Colon (tissue), 2 donors: ENCODE data around the gene TSSC4.

Experiments
- FAIRE-seq: peaks from 2 replicates; lab custom pipeline; 2012; peaks lifted over from hg19 to GRCh38; lab: Jason Lieb, UNC
- donor health status: control.
- donor health status: control.

TSSC4 gene

DNA sequence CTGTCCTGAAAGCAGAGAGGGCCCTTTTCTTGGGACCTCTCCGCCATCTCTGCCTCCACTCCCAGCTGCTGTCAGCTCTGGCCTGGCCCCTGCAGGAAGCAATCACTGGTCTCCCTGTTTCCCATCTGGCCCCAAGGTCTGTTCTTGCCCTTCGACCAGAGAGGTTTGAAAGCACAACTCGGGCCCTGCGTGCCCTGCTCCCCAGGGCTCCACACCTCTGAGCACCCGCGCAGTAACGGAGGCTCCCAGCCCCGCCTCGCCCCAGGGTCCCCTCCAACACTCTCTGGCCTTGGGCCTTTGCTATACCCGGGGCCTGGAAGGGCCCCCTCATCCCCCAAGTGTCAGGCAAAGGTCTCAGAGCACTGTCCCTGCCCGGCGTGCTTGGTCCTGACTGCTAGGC is 31.2 kb upstream of the TSSC4 start:
- no peak for FAIRE-seq

DNA sequence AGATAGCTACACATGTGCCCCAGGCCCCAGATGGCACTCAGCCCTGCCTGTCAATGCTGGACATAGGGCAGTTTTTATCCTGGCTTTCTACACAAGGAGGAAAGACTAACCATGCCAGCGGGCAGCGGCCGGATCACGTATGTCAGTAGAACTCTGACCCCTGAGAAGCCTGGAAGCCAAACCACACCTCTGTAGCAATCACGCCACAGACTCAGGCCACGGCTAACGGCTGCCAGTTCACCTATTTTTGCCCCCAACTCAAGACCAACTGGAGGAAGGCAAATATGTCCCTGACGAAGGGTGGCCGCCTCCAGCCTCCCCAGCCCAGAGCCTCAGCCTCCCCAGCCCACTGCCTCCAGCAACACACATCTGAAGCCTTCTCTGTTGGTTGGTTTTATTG is 30.7 kb upstream of the TSSC4 start:
- no peak for FAIRE-seq

GRCh38 chr11:2374456-2375201 is 25.9 kb upstream of the TSSC4 start:
- no peak for FAIRE-seq

GRCh38 chr11:2375341-2375853 is 25.2 kb upstream of the TSSC4 start:
- no peak for FAIRE-seq

GRCh38 chr11:2375964-2376551 is 24.5 kb upstream of the TSSC4 start:
- FAIRE-seq = no peak

- no peak for FAIRE-seq
Measured at GRCh38 chr11:2376751-2377451, 23.6 kb upstream of the TSSC4 start, which contains the start of gene CD81. CD81 (plus strand) TSS chr11:2377310; CDS start chr11:2377550, 240 bp downstream.

- no peak for FAIRE-seq
Measured at GRCh38 chr11:2377511-2378443, 22.8 kb upstream of the TSSC4 start.

DNA sequence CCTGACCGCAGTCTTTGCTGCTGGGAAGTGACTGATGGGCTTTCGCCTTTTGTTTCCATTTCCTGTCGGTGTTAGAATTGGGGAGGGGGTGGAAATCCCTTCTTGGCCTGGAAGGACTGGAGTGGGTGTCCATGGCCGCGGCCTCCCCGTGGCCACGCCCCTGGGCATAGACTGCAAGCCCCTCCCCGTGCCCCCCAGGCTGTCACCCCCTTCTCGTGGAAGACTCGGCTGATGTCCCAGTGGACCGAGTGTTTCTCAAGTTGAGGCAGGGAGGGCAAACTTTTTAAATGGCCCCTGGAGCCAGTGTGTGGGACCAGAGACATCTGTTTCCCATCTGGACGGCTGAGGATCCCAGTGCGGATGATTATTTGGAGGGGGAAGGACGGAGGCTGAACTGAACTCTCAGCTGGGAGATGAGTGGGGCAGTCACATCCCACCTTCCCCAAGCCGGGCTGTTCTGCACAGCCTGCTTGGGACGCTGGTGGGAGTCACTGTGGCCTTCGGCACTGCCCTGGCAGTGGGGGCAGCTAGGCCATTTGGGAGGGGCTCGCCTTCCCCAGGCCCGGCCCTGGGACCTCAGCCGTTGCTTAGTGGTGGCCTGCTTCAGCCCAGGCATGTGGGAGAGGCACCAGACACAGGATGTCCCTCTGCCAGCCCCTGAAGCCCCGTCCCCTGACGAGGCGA is 21.9 kb upstream of the TSSC4 start:
- no peak for FAIRE-seq

DNA sequence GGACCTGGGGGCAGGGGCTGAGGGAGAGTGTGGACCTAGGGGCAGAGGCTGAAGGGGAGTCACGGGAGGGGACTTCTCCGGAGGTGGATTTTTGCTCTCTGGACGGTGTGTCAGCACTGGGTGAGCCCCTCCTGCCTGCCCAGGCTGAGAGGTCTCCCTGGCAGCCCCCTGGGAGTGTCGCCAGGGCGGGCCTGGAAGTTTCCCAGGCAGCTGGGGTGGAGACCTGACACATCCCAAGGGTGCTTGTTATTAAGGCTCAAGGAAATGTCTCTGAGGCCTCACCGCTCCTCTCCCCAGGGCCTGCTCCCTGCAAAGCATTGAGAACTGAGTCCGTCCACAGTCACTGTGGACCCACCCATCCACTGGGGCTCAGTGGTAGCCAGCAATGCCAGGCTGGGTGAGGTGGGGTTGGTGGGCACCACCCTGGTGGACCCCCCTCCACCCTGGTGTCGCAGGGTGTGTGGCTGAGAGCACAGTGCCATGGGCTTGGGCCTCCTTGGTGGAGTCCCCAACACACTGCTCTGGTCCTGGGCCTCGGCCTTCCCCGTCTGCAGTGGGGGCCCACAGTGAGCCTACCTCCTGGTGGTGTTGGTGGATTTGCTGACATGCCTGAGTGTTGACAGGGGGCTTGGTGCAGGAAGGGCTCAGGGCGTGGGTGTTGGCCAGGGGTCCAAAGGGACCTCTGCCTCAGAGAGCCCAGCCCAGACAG is 20.9 kb upstream of the TSSC4 start:
- no peak for FAIRE-seq

- FAIRE-seq = no peak
Measured at GRCh38 chr11:2380396-2380795, 20.2 kb upstream of the TSSC4 start.

- no peak for FAIRE-seq
Measured at GRCh38 chr11:2380807-2381350, 19.7 kb upstream of the TSSC4 start.

DNA sequence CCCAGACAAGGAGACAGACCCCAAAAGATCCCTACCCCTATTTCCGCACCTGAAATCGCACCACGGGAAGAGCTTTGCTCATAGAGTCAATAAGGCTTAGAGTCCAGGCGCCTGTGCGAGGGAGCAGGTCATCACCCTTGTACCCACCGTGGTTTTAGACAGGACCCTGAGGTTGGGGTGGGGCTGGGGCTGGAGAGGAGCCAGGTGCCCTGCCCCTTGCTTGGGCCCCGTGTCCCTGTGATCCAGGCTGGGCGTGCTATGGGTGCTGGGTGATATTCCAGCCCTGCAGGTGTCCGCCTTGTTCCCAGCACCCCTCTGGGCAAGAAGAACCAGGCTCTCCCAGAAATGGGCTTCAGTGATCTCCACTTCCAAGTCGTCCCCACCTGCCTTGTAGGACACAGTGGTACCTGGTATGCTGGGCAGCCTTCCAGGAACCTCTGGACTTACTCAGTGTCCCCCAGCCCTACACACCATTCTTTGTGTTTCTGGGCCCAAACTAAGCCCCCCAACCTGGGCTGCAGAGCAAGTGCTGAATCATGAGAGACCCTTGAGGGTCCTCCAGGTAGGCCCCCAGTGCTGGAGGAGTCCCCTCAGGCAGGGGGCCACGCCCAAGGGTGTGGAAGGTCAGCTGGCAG is 18.9 kb upstream of the TSSC4 start:
- FAIRE-seq = no peak

GRCh38 chr11:2382129-2382517 is 18.4 kb upstream of the TSSC4 start:
- FAIRE-seq = no peak

GRCh38 chr11:2382936-2383851 is 17.4 kb upstream of the TSSC4 start:
- FAIRE-seq = no peak

GRCh38 chr11:2383852-2384804 is 16.4 kb upstream of the TSSC4 start:
- no peak for FAIRE-seq

DNA sequence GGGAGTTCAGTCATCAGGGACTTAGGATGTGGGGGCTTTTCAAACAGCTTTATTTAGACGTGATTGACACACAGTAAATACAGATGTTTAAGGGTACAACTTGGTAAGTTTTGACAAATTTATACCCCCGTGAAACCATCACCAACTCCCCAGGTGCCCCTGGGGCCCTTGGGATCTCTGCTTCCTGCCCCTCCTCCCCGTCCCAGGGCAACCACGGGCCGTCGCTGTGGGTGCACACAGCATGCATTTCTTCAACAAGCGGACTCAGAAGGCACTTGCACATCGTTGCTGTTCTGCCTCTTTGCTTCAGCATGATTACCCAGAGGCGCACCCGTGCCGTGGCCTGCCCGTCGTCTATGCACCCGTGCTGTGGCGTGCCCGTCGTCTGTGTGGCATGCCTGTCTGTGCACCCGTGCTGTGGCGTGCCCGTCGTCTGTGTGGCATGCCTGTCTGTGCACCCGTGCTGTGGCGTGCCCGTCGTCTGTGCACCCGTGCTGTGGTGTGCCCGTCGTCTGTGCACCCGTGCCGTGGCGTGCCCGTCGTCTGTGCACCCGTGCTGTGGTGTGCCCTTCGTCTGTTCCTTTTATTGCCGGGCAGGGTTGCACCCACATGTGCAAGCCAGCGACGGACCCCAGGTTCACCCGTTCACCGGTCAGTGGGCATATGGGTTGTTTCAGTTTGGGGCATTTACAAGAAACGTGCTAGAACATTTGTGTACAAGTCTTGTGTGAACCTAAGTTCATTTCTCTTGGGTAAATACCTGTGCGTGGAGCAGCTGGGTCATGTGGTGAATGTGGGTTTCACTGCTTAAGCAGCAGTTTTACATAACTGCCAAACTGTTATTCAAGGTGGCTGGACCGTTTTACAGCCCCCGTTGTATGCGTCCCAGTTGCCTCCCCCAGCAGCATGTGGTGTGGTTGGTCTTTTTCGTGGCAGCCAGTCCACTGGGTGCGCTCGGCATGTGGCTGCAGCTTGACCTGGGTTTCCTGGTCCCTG is 15.1 kb upstream of the TSSC4 start:
- no peak for FAIRE-seq
